Astrocyte of the spinal cord (primary cell): ENCODE data around the gene C12orf42.
"Not testable (repeated sequence)": the region's sequence is repeated elsewhere in the genome, so short reads cannot be mapped to it uniquely, and the experiment has no call there.

Source experiments
- DNase-seq: peaks from one replicate; pipeline ENCODE4 v3.0.0; 2011; ENCODE audit warnings: low read depth, low spot score
- H3K4me3 ChIP-seq: 2 replicates; pipeline ENCODE4 v1.5.1; 2011; ENCODE audit warnings: low read depth, mild to moderate bottlenecking, low read length, moderate library complexity
- CTCF ChIP-seq: IDR thresholded peaks from 2 replicates; pipeline ENCODE4 v1.5.1; 2012; ENCODE audit warnings: low read depth, mild to moderate bottlenecking, low read length, inconsistent platforms
- in situ Hi-C: cut with HindIII; loops from 2 replicates; pipeline ENCODE4 v1.10.0; 2017; ENCODE audit warnings: low sequenced_read_pairs

Gene C12orf42

GRCh38 chr12:103431387-103431786 is 64.4 kb downstream of the C12orf42 start:
- no peak for TF ChIP-seq CTCF
- DNase-seq, result no peak
- in situ Hi-C loops, result no loop called here
- no peak overlapping the region for H3K4me3 ChIP-seq

GRCh38 chr12:103425674-103426073 is 70.1 kb downstream of the C12orf42 start:
- H3K4me3 ChIP-seq, in situ Hi-C loops, DNase-seq: not testable (repeated sequence)

- DNase-seq, in situ Hi-C loops, H3K4me3 ChIP-seq: not testable (repeated sequence)
These were observed 70.8 kb downstream of the C12orf42 start for GRCh38 chr12:103424849-103425586.

GRCh38 chr12:103423516-103423910 is 72.3 kb downstream of the C12orf42 start:
- in situ Hi-C loops, result no loop called here
- no peak for DNase-seq
- H3K4me3 ChIP-seq, result no peak overlapping the region
- TF ChIP-seq CTCF, result no peak

- no peak for TF ChIP-seq CTCF
- in situ Hi-C loops, result no loop called here
- no peak overlapping the region for H3K4me3 ChIP-seq
- DNase-seq, result no peak
These were observed 72.8 kb downstream of the C12orf42 start for GRCh38 chr12:103422746-103423515.

GRCh38 chr12:103422328-103422727 is 73.4 kb downstream of the C12orf42 start:
- H3K4me3 ChIP-seq, result no peak overlapping the region
- in situ Hi-C loops, result no loop called here
- no peak for DNase-seq
- TF ChIP-seq CTCF, result no peak

- H3K4me3 ChIP-seq, result no peak overlapping the region
- DNase-seq, result no peak
- in situ Hi-C loops, result no loop called here
- no peak for TF ChIP-seq CTCF
These were observed 74.4 kb downstream of the C12orf42 start for GRCh38 chr12:103421402-103421801.
